BLaER1 treated with 17β-estradiol and CSF1 and Interleukin-3, amounts not matched to agents 10 nM and 100 nM (cell line): ENCODE results near the gene POLRMT.
A peak's percentile ranks its signal among the peaks of the same experiment; 100 is the strongest.

ENCODE experiments used
- H3K27ac ChIP-seq, 11 experiments: shearing (Covaris generic); formaldehyde crosslinking; 2 replicates each; pipeline ENCODE4 v1.8.1; 2022
- H3K27me3 ChIP-seq, 11 experiments: shearing (Covaris generic); formaldehyde crosslinking; 2 replicates each; pipeline ENCODE4 v1.8.1; 2022
- H3K36me3 ChIP-seq, 11 experiments: shearing (Covaris generic); formaldehyde crosslinking; 2 replicates each; pipeline ENCODE4 v1.8.1; 2022
- H3K4me1 ChIP-seq, 10 experiments: shearing (Covaris generic); formaldehyde crosslinking; 2 replicates each; pipeline ENCODE4 v1.8.1; 2022
- H3K4me2 ChIP-seq, 11 experiments: shearing (Covaris generic); formaldehyde crosslinking; 2 replicates each; pipeline ENCODE4 v1.8.1; 2022
- H3K4me3 ChIP-seq, 10 experiments: shearing (Covaris generic); formaldehyde crosslinking; 2 replicates each; pipeline ENCODE4 v1.8.1; 2022
- H3K9ac ChIP-seq, 11 experiments: shearing (Covaris generic); formaldehyde crosslinking; 2 replicates each; pipeline ENCODE4 v1.8.1; 2022
- H3K9me3 ChIP-seq, 11 experiments: shearing (Covaris generic); formaldehyde crosslinking; replicated peaks in 1 of 11; 2 replicates each; pipeline ENCODE4 v1.8.1; 2022
- H4K20me1 ChIP-seq, 11 experiments: shearing (Covaris generic); formaldehyde crosslinking; 2 replicates each; pipeline ENCODE4 v1.8.1; 2022
- Cebpa-rat ChIP-seq, 11 experiments: shearing (Covaris generic); IDR thresholded peaks; 2 replicates each; pipeline ENCODE4 v1.8.1; 2022

Gene POLRMT

DNA sequence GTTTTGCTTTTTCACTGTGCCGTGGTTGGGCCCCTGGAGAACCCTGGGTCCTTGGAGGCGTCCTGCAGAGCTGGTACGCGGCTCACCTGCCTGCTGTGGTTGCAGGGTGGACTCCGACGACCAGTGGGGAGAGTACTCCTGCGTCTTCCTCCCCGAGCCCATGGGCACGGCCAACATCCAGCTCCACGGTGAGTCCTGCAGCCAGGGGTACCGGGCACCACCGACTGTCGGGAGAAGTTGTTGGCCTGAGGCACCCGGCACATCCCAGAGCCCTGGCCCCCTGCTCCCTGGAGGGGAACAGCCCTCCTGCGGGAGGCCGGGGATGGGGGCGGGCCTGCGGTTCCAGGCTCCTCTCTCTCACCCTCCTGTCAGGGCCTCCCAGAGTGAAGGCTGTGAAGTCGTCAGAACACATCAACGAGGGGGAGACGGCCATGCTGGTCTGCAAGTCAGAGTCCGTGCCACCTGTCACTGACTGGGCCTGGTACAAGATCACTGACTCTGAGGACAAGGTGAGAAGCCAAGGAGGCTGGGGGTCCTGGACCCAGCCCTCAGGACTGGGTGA lies 53.0 kb downstream of the POLRMT start:
- H4K20me1 ChIP-seq = peaks cover 85 to 98% (median 96%) of the 10 kb centered on the region in 11 experiments
- no peak overlapping the region for H3K9ac ChIP-seq
- H3K9me3 ChIP-seq = no peaks in the 10 kb centered on the region
- H3K4me3 ChIP-seq = no peak overlapping the region
- peaks cover 56 to 82% (median 71%) of the 10 kb centered on the region in 11 experiments for H3K36me3 ChIP-seq
- peaks cover 26 to 36% (median 30%) of the 10 kb centered on the region in 10 experiments for H3K4me1 ChIP-seq
- no peak overlapping the region for H3K27ac ChIP-seq
- no peak overlapping the region for H3K4me2 ChIP-seq
- no peaks in the 10 kb centered on the region for H3K27me3 ChIP-seq
- no peak for TF ChIP-seq Cebpa-rat (IDR thresholded peaks at IDR 0.05)

DNA sequence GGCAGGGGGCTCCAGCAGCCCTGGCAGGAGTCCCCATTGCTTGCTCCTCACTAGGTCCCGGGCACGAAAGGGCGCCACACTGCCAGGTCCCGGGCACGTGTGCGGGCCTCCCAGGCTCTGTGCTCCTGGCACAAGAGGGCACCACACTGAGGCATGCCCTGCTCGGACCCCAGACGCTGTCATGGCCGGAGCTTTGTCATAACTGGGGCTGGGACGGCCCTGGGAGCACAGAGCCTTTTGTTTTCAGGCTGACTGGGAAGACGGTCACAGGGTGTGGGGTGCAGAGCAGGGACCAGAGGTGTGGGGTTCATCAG lies 53.5 kb downstream of the POLRMT start:
- TF ChIP-seq Cebpa-rat (IDR thresholded peaks at IDR 0.05) = no peak
- Histone ChIP-seq H4K20me1 (peaks cover 91 to 98% (median 96%) of the 10 kb centered on the region in 11 experiments), H3K36me3 (peaks cover 56 to 82% (median 71%) of the 10 kb centered on the region in 11 experiments), H3K4me2 (no peak overlapping the region), H3K9me3 (no peaks in the 10 kb centered on the region), H3K4me1 (peaks cover 31 to 41% (median 34%) of the 10 kb centered on the region in 10 experiments), H3K27me3 (no peaks in the 10 kb centered on the region), H3K4me3 (no peak overlapping the region), H3K27ac (no peak overlapping the region; a peak in 1 of 22 replicates), H3K9ac (0 out of 22 replicates have a peak overlapping the region, but pooled peaks of 2 of the 11 experiments have one; percentile 9 to 13)

DNA sequence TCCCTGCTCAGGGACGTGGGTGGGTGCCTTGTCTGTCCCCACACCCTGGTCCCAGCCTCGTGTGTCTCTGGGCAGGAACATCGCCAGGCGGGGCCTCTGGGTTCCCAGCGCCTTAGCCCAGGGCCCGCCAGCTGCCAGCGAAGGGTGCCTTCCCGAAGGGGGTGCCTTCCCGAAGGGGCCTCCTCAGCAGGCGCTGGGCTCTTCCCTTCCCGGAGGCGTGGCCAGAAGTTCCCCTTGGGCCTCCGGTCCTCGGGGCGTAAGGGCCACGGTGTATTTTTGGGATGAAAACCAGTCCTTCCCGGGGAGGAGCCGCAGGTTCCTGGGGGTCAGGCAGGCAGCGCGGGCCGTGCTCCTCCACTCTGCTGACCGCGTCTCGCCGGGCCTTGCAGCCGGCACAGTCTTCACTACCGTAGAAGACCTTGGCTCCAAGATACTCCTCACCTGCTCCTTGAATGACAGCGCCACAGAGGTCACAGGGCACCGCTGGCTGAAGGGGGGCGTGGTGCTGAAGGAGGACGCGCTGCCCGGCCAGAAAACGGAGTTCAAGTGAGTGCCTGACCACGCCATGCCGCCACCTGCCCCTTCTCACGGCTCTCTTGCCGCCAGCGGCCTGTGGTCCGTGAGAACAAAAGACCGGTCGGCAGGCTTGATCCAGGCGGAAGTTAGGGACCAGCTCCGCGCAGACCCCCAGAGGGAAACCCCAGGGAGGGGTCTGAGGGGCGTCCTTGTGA lies 54.1 kb downstream of the POLRMT start:
- H3K4me2 ChIP-seq = no peak overlapping the region
- H3K9me3 ChIP-seq = no peaks in the 10 kb centered on the region
- H3K9ac ChIP-seq = peak overlapping the region in 4 of 11 experiments; percentile 9 to 33 (median 22); a peak in 3 of 22 replicates
- H3K27me3 ChIP-seq = no peaks in the 10 kb centered on the region
- peaks cover 95 to 98% (median 96%) of the 10 kb centered on the region in 11 experiments for H4K20me1 ChIP-seq
- no peak for TF ChIP-seq Cebpa-rat (IDR thresholded peaks at IDR 0.05)
- H3K27ac ChIP-seq = no peak overlapping the region; a peak in 1 of 22 replicates
- no peak overlapping the region for H3K4me3 ChIP-seq
- H3K36me3 ChIP-seq = peaks cover 56 to 82% (median 71%) of the 10 kb centered on the region in 11 experiments
- peaks cover 36 to 47% (median 38%) of the 10 kb centered on the region in 10 experiments for H3K4me1 ChIP-seq

DNA sequence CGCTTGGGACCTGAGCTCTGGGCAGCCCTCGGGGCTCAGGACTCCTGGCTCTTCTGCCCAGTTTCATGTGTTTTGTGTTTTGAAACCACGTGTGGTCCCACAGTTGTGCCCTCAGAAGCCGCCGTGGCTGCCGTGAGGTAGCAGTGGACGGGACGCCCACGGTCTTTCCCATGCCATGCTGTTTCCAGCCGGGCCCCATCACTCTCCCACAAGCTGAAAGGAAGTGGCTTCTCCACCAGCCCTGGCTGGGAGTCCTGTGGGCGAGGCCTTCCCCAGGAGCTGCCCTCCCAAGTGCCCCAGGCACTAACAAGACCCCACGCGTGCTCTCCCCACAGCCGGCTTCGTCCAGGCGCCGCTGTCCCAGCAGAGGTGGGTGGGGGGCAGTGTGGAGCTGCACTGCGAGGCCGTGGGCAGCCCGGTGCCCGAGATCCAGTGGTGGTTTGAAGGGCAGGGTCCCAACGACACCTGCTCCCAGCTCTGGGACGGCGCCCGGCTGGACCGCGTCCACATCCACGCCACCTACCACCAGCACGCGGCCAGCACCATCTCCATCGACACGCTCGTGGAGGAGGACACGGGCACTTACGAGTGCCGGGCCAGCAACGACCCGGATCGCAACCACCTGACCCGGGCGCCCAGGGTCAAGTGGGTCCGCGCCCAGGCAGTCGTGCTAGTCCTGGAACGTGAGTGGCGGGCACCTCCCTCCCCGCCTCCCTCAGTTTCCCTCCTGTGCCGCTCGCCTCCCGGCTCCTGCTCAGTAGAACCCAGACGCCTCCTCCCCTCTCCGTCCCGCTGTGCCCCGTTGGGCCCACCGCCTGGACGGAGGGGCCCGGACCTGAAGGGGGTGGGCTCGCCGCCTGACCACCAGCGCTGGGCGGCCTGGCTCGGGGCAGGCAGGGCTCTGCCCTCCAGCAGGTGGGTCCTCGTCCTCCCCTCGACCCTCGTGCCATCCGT lies 55.6 kb downstream of the POLRMT start:
- Histone ChIP-seq H3K9me3 (no peaks in the 10 kb centered on the region), H3K4me3 (no peak overlapping the region), H3K27me3 (no peaks in the 10 kb centered on the region), H3K27ac (peak overlapping the region in 8 of 11 experiments; percentile 2 to 41 (median 26); a peak in 9 of 22 replicates), H3K9ac (peak overlapping the region; percentile 28 to 98 (median 49); a peak in 13 of 22 replicates), H4K20me1 (peaks cover 88 to 98% (median 96%) of the 10 kb centered on the region in 11 experiments), H3K4me1 (peaks cover 38 to 51% (median 46%) of the 10 kb centered on the region in 10 experiments), H3K4me2 (peak overlapping the region in 8 of 11 experiments; percentile 77 to 100 (median 98); a peak in 15 of 22 replicates), H3K36me3 (peaks cover 47 to 69% (median 60%) of the 10 kb centered on the region in 11 experiments)
- TF ChIP-seq Cebpa-rat (IDR thresholded peaks at IDR 0.05) = no peak

DNA sequence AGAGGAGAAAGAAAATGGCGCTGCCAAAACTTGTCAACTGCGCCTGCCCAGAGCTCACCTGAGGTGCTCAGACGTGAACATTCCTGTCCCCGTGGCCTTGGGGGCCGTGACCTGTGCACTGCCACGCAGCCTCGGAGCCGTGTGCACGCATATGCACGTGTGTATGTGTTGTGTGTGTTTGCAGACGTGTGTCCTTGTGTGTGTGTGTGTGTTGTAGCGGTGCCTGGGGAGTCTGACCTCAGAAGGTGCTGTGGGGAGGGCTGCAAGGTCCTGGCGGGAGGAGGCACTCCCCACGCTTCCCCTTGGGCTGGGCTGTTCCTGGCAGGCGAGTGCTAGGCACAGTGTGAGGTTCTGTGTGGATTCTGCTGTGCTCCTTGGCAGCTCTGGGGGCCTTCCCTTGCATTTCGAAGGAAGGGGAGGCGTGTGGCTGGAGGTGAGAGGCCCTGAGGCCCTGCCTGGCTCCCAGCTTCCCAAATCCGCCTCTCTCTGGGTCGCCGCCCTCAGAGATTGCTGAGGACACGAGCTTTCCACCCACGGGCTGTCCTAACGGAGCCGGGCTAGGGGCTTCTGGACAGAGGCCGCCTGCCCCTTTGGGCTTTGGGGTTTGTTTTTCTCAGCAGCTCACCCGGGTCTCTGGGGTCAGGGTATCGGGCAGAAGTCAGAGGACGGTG lies 56.4 kb downstream of the POLRMT start:
- Histone ChIP-seq H3K36me3 (peaks cover 41 to 63% (median 55%) of the 10 kb centered on the region in 11 experiments), H3K4me3 (no peak overlapping the region), H3K4me1 (peaks cover 39 to 49% (median 46%) of the 10 kb centered on the region in 10 experiments), H3K27me3 (no peaks in the 10 kb centered on the region), H3K9ac (peak overlapping the region; percentile 28 to 98 (median 51); a peak in 19 of 22 replicates), H3K4me2 (peak overlapping the region; percentile 77 to 100 (median 98)), H4K20me1 (peaks cover 83 to 95% (median 94%) of the 10 kb centered on the region in 11 experiments), H3K27ac (peak overlapping the region in 8 of 11 experiments; percentile 2 to 41 (median 26); a peak in 10 of 22 replicates), H3K9me3 (no peaks in the 10 kb centered on the region)
- TF ChIP-seq Cebpa-rat (IDR thresholded peaks at IDR 0.05) = no peak

DNA sequence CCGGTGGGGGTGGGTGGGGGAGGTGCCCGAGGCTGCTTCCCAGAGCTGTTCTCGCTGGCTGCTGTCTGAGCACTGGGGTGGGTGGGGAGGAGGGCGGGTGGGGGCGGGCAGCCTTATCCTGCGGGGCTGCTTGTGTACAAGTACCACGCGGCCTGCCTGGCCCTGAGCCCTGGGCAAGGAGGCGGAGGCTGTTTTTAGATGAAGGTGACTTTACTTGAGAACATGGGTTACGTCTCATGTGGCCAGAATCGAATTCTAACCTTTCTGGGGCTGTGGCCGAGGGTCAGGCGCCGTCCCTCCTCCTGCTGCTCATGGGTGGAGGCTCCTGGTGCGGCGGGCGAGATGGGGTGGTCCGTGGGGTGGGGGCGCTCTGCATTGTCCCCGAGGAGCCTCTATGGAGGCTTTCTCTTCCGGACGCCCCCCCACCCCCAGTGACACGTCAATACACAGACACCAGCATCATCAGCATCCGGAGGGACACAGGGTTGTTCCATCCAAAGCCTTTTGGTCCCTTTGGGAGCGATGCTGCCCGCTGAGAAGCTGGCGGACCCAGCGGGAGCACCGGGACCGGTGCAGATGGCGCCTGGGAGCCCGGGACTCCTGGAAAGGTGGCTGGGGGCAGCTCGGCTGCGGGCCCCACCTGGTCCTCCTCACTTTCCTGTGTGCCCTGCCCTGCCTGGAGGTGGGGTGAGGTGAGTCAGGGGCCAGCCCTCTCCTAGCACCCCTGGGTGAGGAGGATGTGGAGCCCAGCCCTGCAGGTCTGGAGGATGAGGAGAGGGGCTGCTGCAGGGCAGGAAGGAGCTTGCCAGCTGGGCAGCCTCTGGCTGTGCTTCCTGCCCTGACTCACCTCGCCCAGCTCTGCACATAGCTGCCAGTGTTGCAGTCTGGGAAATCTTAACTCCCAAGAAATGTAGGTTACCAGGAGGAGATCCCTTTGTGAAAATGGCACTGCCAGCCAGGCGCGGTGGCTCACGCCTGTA lies 57.5 kb downstream of the POLRMT start:
- peak overlapping the region; percentile 95 to 100 (median 98) for H3K4me2 ChIP-seq
- H3K27me3 ChIP-seq = no peaks in the 10 kb centered on the region
- H3K4me1 ChIP-seq = peaks cover 47 to 57% (median 53%) of the 10 kb centered on the region in 10 experiments
- peaks cover 72 to 84% (median 83%) of the 10 kb centered on the region in 11 experiments for H4K20me1 ChIP-seq
- H3K27ac ChIP-seq = peak overlapping the region in 8 of 11 experiments; percentile 5 to 41 (median 28); a peak in 8 of 22 replicates
- TF ChIP-seq Cebpa-rat (IDR thresholded peaks at IDR 0.05) = no peak
- H3K4me3 ChIP-seq = peak overlapping the region; percentile 96 to 100 (median 98); a peak in 19 of 20 replicates
- H3K36me3 ChIP-seq = peaks cover 30 to 52% (median 44%) of the 10 kb centered on the region in 11 experiments
- H3K9ac ChIP-seq = peak overlapping the region; percentile 65 to 99 (median 96); a peak in 20 of 22 replicates
- no peaks in the 10 kb centered on the region for H3K9me3 ChIP-seq
